Measurements from ENCODE around the gene LRRC45.

Gene LRRC45

DNA sequence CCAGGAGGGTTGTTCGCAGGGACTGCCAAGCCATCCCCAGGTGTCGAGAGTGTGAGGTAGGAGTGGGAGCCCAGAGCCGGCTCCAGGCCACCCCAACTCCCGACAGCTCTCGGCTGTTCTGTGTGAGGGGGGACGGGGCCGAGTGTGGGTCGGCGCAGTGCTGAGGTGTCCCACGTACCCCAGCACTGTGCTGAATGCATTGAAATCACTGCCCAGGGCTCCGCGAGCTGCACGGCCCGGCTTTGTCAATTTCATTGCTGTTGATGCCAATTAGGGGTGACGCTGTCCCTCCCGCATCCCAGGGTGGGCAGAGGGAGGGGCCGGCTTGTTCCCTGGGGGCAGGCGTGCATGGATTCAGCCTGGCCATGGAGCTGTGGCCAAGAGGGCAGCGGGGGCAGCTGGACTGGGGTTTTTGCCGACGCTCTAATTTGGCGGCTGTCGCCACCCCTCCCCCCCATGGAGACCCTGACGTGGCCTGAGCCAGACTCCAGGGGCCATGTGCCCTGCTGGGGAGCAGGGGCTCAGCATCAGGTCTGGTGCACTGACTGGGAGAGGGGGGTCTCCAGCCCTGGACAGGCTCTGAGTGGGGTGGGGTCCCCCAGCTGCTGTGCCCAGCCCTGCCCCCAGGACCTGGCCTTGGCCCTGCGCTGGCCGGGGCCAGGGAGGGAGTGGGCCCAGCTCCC, 14.7 kb upstream of the LRRC45 start:
- no peak for DNase-seq (ENCODE audit: low spot score)

DNA sequence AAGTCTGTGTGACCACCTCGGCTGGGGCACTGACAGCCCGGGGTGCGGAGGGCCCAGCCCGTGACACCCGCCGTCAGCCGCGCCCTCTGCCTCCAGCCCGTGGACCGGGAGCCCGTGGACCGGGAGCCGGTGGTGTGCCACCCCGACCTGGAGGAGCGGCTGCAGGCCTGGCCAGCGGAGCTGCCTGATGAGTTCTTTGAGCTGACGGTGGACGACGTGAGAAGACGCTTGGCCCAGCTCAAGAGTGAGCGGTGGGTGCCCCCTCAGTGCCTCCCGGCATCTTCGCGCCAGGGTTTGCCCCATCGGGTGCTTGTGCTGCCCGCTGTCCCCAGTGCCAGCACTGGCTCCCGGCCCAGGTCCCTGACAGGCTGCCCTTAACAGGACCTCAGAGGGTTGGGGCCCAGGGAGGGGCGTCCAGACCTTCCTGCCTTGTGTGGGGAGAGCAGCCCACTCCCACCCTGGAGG, 14.1 kb upstream of the LRRC45 start:
- DNase-seq (ENCODE audit: low spot score) = no peak

DNA sequence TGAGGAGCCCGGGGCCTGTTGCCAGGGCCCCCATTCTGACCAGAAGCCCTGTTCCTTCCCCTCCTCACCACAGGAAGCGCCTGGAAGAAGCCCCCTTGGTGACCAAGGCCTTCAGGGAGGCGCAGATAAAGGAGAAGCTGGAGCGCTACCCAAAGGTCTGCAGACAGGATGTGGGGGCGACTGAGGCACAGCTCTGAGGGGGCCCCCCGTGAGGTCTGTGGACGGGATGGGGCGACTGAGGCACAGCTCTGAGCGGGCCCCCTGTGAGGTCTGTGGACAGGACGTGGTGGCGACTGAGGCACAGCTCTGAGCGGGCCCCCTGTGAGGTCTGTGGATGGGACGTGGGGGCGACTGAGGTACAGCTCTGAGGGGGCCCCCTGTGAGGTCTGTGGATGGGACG, 13.7 kb upstream of the LRRC45 start:
- DNase-seq (ENCODE audit: low spot score) = no peak

DNA sequence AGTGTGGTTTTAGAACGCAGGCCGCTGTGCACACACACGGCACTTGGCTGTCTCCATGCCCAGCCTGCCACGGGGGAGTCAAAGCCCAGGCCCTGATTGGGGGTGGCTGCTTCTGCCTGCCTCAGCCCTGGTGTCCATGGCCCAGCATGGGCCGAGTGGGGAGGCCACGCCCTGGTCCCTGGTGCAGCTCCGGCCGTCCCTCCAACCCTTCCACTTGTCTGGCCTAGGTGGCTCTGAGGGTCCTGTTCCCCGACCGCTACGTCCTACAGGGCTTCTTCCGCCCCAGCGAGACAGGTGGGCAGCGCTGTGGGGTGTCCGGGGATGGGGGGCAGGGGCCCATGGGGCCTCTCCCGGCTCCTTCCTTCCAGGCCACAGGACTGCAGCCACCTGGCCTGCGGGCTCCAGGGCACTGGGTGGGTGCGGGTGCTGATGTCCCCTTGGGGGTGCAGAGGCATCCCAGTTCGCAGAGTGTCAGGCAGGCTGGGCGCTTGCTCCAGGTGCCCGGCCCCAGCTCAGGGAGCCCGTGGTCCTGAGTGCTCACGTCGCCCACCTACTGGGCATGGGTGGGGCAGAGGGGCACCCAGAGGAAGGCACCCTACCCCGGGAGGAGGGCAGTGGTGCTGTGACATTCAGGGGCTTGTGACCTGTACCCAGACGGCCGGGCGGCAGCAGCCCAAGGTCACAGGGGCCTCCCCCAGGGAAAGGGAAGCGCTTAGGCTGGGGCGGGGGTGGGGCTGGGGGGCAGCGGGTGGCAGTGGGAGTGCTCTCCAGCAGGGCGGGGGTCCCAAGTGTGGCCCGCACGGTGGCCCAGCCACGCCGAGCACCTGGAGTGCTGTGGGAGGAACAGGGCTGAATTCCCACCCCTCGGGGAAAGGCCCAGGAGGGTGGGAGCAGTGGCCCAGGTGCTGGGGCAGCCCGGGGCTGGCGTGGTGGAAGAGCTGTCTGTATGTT, 12.3 kb upstream of the LRRC45 start:
- no peak for DNase-seq (ENCODE audit: low spot score)

DNA sequence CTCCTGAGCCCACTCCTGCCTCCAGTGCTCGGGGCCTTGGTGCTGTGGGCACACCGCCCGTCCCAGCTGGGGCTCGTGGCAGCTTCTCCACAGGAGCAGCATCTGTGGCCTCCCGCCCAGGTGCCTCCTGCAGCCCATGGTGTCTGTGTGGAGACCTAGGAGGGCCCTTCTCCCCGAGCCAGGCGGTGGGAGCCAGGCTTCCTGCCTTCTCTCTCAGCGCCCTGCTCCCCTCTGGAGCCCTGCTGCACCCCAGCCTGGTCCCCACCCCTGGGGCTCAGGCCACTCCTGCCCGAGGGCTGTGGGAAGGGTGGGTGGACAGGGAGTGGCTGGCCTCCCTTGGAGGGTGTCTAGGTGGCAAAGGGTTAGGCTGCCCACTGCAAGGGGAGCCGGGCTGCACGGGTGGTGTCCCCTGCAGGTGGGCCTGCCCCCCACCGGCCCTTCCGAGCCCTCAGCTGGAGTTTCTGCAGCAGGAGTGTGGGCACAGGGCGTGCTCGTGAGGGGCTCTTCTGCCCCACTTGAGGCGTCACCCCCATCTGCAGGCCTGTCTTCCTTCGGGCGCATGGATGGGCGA, 11.4 kb upstream of the LRRC45 start:
- no peak for DNase-seq (ENCODE audit: low spot score)

DNA sequence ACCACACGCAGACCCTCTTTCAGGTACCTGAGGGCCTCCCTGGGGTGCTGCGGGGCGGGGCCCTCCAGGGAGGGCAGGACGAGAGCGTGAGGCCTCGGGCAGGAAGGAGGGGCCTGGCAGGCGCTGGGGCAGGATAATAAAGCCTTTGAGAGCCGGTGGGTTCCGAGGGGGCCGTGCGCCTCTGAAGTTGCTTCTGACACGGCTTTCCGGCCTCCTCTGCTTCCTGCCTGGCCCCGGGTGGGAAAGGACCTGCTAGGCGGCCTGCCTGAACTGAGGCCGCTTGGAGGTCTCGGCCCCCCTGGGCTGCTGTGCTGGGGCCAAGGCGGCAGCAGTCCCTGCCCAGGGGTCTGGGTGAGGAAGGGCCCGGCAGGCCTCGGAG, 10.9 kb upstream of the LRRC45 start:
- DNase-seq (ENCODE audit: low spot score) = no peak

DNA sequence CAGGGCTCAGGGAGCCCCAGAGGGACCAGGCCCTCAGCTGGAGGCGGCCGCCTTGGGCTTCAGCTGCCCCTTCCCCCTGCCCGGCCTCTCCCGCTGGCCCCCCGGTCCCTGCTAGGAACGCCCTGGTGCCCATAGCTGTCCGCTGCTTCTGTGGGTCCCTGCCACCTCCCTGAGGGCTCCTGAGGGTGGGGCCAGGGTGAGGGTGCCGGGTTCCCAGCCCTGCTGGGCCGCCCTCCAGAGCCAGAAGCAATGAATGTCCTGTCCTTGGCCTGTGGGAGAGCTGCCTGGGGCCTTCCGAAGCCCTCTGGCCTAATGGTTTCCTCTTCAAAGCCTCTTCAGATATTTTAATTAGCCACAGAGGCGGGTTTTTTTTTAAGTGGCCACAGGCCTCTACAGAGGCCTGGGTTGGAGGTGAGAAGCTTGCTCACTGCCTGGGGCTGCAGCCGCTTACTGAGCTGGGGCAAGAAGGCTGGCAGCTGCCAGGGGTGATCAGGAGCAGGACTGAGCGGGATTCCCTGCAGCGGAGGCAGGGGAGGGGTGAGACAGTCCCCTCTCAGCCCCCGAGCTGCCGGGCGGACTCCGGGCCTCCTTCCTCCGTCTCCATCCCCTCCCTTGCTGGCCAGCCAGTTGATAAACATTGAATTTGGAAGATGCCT, 10.3 kb upstream of the LRRC45 start:
- no peak for DNase-seq (ENCODE audit: low spot score)

DNA sequence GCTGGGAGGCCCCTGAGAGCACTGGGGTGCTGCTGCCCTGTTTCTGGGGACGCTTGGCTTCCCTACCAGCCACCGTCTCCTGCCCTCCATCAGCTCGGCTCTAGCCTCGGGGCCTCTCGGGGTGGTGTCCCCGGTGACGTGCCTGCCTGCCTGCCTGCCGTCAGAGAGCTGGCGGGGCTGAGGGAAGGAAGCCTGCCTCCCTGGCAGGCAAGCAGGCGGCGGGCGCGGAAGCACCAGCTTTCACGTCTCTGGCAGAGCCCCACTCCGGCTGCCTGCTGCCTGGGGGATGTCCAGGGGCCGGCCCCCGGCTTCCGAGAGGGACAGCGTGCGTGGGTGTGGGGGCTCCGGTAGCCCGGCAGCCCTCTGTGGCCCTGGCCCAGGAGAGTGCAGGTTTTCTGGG, 9.8 kb upstream of the LRRC45 start:
- DNase-seq (ENCODE audit: low spot score) = no peak

DNA sequence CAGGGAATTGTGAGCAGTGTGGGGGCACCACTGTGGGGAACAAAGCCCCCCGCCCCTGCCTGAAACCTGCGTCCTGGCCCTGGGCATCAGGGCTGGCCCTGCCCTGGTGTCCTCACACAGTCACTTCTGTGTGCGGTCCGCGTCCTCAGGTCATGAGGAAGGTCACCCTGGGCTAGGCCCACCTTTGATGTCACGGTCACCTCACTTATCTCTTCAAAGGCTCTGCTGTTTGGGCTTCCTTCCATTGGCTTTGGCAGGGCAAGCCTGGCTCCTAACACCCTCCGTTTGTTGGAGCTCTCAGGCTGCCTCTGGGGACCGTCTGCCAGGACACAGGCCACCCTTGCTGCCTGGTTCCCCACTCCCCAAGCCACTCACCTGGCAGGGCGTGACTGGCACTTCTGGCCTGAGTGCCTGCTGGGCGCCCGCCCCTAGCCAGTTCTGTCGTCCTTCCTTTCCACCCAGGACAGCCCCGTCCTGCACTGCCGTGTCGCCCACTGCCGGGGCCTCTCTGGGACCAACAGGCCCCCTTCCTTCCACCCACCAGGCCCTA, 9.3 kb upstream of the LRRC45 start:
- DNase-seq (ENCODE audit: low spot score) = no peak

DNA sequence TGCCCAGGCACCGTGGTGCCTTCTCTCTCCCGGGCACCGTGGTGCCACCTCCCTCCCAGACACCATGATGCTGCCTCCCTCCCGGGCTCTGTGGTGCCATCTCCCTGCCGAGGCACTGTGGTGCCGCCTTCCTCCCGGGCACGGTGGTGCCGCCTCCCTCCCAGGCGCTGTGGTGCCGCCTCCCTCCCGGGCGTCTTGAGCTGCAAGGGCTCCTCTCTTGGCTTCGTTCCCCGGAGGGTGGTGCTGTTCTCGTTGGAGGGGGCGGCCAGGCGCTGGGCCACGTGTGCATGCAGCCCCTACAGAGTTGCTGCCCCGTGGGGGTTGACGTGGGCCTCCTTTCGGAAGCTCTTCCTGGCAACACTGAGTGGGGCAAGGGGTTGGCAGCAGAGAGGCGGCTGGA, 8.7 kb upstream of the LRRC45 start:
- DNase-seq (ENCODE audit: low spot score) = no peak

DNA sequence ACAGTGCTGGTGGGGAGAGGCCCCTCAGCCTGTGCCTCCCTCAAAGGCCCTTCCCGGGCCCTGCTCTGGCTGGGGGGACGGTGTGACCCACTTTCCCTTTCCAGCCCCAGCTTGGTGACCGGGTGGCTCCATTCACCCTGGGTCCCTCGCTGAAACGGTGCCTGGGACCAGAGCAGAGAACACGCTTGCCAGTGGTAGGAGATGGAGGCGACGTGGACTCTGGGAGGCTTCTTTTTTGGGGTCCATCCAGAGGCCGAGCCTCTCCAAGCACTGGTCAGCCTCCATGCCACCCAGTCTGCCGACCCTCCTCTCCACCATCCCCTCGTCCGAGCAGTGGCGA, 8.2 kb upstream of the LRRC45 start:
- DNase-seq (ENCODE audit: low spot score) = no peak

DNA sequence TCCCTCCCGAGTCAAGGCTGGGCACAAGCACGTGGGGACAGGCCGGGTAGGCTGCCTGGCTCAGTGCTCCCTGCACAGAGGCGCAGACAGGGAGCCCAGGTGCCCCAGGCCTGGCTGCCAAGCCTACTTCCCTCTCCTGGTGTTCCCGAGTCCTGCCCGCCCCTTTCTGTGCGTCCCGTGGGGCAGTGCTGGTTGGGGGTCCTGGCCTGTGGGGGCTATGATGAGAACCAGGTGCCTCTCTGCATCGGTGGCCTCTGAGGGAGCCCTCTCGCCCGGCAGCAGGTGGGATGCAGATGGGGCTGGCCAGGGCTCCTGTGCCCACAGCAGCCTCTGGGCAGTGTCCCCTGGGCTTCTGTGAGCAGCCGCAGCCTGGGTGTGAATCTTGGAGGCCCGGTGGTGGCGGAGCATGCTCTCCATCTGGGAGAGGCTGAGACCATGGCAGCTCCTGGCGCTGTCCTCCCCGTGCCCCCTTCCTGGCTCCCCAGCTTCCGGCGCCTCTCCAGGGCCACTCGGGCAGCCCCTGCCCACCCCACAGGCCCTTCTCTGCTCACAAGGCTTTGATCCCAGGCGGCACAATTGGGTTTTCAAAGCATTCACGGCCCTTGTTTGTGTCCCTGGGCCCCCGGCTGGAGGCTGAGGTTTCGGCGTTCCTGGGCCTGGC, 7.7 kb upstream of the LRRC45 start:
- DNase-seq (ENCODE audit: low spot score) = no peak

DNA sequence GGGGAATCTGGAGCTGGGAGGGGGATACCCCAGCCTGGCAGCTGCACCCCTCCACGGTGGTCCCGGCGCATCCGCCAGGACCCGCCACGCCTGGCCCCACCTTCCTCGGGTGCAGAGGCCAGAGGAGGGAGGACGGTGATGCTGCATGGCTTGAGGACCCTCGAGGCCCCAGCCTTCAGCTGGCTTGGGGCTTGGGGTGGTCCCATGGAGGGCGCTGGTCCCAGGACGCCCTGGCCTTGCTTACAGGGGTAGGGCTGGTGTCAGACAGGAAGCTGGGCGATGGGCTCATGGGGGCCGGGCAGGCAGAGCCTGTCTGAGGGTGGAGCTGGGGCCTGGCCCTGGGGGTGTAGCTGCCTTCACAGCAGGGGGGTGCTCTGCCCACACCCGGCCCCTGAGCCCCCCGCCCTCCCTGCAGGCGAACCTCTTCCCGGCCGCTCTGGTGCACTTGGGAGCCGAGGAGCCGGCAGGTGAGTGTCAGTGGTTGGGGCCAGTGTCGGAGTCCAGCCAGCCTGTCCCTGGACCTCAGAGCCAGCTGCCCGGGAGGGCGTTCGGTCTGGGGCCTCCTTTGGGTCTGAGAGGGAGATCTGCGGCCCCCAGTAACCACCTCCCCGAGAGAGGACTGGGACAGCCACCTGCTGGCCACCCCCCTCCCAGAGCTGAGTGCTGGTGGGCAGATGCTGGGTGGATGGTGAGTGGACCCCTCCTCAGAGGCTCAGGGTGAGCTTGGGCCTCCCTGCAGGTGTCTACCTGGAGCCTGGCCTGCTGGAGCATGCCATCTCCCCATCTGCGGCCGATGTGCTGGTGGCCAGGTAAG, 6.8 kb upstream of the LRRC45 start:
- no peak for DNase-seq (ENCODE audit: low spot score)

DNA sequence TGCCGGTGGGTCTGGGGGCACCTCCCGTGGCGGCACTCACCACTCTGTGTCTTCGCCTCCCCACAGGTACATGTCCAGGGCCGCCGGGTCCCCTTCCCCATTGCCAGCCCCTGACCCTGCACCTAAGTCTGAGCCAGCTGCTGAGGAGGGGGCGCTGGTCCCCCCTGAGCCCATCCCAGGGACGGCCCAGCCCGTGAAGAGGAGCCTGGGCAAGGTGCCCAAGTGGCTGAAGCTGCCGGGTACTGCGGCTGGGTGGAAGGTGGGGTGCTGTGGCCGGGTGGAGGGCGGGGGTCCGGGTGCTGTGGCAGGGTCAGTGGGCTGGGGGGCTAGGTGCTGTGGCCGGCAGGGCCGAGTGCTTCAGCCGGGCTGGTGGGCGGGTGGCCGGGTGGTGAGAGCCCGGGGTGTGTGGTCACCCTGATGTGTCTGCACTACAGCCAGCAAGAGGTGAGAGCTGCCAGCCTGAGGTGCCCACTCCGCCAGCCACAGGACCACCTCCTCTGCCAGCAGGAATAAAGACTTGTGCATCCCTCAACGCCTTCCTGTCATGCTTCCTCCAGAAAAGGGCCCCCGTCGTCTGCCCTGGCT, 6.1 kb upstream of the LRRC45 start:
- no peak for DNase-seq (ENCODE audit: low spot score)

DNA sequence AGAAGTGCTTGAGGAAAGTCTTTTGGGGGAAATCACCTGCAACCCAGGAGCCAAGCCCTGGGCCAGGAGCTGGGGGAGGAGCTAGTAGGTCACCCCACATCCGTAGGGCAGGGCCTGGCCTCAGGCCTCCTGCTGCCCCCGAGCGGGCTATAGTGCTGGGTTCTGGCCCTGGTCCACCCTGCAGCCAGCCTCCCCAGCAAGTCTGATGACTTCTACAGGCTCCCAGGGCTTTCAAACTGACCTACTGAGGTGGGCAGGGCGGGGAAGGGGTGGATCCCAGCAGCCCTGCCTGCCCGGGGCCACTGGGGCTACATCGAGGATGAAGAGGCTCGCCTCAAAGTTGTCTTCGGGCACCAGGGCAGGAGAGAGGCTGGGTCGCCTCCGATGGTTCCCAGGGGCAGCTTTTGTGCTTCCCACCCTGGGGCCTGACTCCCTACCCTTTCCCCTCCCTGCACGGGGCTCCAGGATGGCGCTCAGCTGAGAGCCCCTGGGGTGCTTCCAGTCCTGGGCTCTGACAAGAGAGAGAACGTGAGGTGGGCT, 5.4 kb upstream of the LRRC45 start:
- DNase-seq (ENCODE audit: low spot score) = no peak

DNA sequence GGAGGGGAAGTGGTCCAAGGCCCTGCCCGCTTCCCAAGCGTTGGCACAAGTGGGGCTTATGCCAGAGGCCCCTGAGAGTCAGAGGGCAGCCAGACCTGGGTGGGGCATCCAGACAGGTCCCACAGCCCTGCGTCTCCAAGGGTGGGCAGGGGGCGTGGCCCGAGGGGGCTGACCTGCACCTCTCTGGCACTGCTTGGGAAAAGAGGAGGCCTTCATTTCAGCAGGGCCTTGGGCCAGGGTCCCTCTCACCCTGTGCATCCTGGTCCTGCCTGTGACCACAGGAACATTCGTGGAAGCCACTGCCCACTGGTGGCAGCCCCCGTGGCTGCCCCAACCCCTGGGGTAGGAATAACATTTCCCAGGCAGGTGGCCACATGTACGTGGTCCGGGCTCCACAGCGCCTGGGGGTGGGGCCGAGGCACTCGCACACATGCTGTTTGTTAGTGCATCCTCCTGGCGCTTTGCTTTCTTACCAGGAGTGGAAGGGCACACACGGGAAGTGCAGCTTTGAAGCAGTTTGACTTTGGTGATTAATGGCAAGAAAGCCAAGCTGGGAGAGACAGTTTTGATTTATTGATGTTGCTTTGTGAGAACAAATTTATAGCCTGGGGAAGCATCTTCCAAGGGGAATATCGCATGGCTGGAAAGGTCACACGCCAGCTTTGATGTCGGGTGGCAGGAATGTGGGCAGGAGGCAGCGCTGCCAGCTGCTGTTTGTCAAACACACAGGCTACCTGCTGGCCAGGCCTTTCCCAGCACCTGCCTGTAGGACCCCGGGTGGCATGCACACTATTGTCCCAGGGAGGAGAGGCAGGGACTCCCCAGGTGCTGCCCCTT, 4.7 kb upstream of the LRRC45 start:
- DNase-seq (ENCODE audit: low spot score) = no peak

DNA sequence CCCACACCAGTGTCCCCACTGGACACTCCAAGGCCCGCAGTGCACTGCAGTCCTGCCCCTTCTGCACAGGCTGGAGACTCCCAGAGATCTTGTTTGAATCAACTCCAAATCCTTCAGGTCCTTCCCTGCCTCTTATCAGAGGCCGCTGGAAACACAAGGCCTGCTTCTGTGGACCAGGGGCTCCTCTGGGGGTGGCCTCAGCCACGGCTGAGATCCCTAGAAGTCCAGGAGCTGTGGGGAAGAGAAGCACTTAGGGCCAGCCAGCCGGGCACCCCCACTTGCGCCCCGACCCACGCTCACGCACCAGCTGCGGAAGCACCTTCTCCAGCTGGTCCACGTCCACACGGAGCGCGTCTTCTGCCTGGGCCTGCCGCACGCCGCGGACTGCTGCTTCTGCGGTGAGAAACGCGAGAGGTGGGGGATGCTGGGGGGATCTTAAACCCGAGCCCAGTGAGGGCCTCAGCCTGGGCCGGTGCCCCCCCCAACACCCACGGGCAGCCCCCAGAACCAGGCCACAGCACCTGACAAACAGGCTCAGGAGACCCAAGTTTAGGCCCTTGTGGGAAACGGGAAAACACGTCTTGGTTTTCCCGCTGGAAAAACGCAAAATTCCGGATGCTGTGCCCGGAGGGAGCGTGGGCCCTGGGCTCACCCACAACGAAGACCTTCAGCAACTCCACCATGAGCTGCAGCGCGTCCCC, 4.0 kb upstream of the LRRC45 start:
- no peak for DNase-seq (ENCODE audit: low spot score)

DNA sequence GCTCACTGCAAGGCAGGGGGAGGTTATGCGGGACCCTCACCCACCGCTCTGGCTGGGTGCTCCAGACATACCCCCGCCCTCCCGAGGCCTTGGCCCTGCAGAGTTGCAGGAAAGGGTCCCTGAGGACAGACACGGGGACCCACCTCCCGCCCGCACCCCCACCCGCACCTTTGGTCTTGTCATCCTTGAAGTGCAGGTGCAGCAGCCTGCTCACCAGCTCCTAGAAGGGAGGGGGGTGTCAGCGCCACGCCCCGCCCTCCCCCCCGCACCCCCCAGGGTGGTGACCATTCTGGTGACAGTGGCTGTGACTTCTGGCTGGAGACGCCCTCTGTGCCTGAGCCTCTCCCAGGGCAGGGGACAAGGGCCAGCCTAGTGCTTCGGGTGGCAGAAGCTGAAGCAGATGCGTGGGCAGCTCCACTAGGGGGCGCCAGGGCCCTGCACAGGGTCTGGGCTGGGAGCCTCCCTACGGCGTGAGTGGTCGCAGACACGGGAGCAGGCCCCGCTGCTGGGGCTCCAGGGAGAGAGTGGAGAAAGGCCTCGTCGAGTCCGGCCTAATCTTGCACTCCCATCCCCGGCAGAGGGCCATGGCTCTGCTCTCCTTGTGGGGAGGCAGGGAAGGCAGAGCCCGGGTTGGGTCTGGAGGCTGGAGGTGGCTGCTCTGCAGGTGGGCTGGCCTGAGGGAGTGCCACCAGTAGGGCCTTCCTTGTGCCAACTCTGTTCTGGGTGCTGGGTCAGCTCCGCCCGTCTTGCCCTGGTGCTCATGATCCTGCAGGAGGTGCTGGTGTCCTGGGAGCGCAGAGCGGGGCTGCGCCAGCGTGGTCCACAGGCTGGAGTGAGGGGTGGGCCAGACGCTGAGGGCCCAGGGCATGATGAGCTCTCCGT, 3.2 kb upstream of the LRRC45 start:
- DNase-seq (ENCODE audit: low spot score) = no peak
